K562 (cell line): Measurements from ENCODE around the gene PDE6C. TPM values are rescaled to one million over a fixed set of nuclear protein-coding genes. Genes with fewer than 3 reads are reported as not detected.

Experiments
- ATAC-seq: fragments of 200-7000 bp; cut with Tn5 transposase; 3 replicates; pipeline ENCODE4 v1.9.1; 2020; ENCODE audit warnings: moderate library complexity
- BruUV-seq: library from RNA; stranded (reverse); fragments of 400-500 nt; replicated peaks from 2 replicates; lab custom pipeline; 2021; lab: Mats Ljungman, UMichigan
- CTCF ChIA-PET: fragments of 300-600 bp; formaldehyde crosslinking; extraction: SDS; loops from one replicate; lab custom pipeline; 2021; ENCODE audit warnings: low intra/inter-chr PET ratio; lab: Yijun Ruan, JAX
- POLR2A ChIA-PET: fragments of 300-600, 350-650 bp; sonication (Branson Sonifier 250); formaldehyde crosslinking; extraction: SDS; loops from one replicate; lab custom pipeline; 2021; ENCODE audit warnings: antibody characterized with exemption, inconsistent platforms; lab: Yijun Ruan, JAX
- DNase-seq, 4 experiments: peaks; one replicate each; pipeline versions ENCODE4 v3.0.0 to v3.0.0-alpha.2; 2011 to 2018; ENCODE audit warnings: low spot score in 3 of 4, mixed read lengths in 3 of 4; ENCODE audit errors: extremely low read depth in 1 of 4
- FAIRE-seq: peaks from 2 replicates; lab custom pipeline; 2011; peaks lifted over from hg19 to GRCh38; lab: Jason Lieb, UNC
- H2AFZ ChIP-seq: 2 replicates; pipeline ENCODE4 v1.6.0; 2011; ENCODE audit warnings: low read depth, low read length, control low read depth, inconsistent platforms
- H3K27ac ChIP-seq: fragments of 200-600 bp; 3 replicates; pipeline ENCODE4 v1.8.0; 2011; ENCODE audit warnings: low read depth, mild to moderate bottlenecking, control low read depth, inconsistent platforms, low read length, moderate library complexity, mixed read lengths; ENCODE audit errors: extremely low read depth
- H3K27me3 ChIP-seq, 2 experiments: fragments of 300-600 bp in 1 of 2; 2 replicates in 1 of 2; 3 replicates in 1 of 2; pipeline versions ENCODE4 v1.6.0 to v1.8.0; 2011; ENCODE audit warnings: inconsistent platforms in 2 of 2, low read length in 2 of 2, mild to moderate bottlenecking in 1 of 2, mixed read lengths in 1 of 2, moderate library complexity in 1 of 2; ENCODE audit not compliant: control insufficient read depth in 2 of 2, insufficient read depth in 2 of 2
- H3K36me3 ChIP-seq: fragments of 300-600 bp; 3 replicates; pipeline ENCODE4 v1.8.0; 2011; ENCODE audit warnings: mild to moderate bottlenecking, low read length, inconsistent platforms; ENCODE audit not compliant: control insufficient read depth, insufficient read depth
- H3K4me1 ChIP-seq, 2 experiments: fragments of 200-600 bp in 1 of 2; replicated peaks in 1 of 2; 2 replicates in 1 of 2; 3 replicates in 1 of 2; pipeline versions ENCODE4 v1.5.1 to v1.8.0; 2011; ENCODE audit warnings: inconsistent platforms in 2 of 2, low read length in 2 of 2, mild to moderate bottlenecking in 1 of 2, mixed read lengths in 1 of 2, moderate library complexity in 1 of 2; ENCODE audit not compliant: control insufficient read depth in 2 of 2, insufficient read depth in 2 of 2
- H3K4me2 ChIP-seq: 2 replicates; pipeline ENCODE4 v1.6.1; 2011; ENCODE audit warnings: low read length, control low read depth, inconsistent platforms, mixed read lengths; ENCODE audit not compliant: insufficient read depth
- H3K4me3 ChIP-seq: fragments of 200-600 bp; sonication (generic), shearing (Covaris generic); 2 replicates; pipeline ENCODE4 v1.5.1; 2016; ENCODE audit warnings: control low read depth, inconsistent platforms
- H3K79me2 ChIP-seq: fragments of 200-600 bp; 3 replicates; pipeline ENCODE4 v1.8.0; 2011; ENCODE audit warnings: low read length, inconsistent platforms; ENCODE audit not compliant: control insufficient read depth, insufficient read depth
- H3K9ac ChIP-seq, 2 experiments: 2 replicates each; pipeline versions ENCODE4 v1.6.0 to v1.6.1; 2011; ENCODE audit warnings: low read depth in 2 of 2, low read length in 2 of 2, control low read depth in 1 of 2, inconsistent platforms in 1 of 2, mild to moderate bottlenecking in 1 of 2, mixed read lengths in 1 of 2; ENCODE audit not compliant: insufficient read depth in 1 of 2
- H3K9me1 ChIP-seq: one replicate; pipeline ENCODE4 v1.6.0; 2011; ENCODE audit warnings: inconsistent platforms, mild to moderate bottlenecking, low read length, moderate library complexity; ENCODE audit not compliant: control insufficient read depth, insufficient read depth
- H3K9me3 ChIP-seq: replicated peaks from 2 replicates; pipeline ENCODE4 v1.5.1; 2011; ENCODE audit warnings: low read depth, low read length, inconsistent platforms; ENCODE audit not compliant: control insufficient read depth, insufficient read depth
- H4K20me1 ChIP-seq: replicated peaks from 2 replicates; pipeline ENCODE4 v1.6.1; 2011; ENCODE audit warnings: low read length, inconsistent platforms, mixed read lengths; ENCODE audit not compliant: control insufficient read depth, insufficient read depth
- ATF6 ChIP-seq: sonication (generic); formaldehyde crosslinking; IDR thresholded peaks from 2 replicates; pipeline ENCODE4 v1.4.0; 2020; ENCODE audit warnings: mild to moderate bottlenecking, missing genetic modification reagents
- NCOR1 ChIP-seq: fragments of 450-650 bp; IDR thresholded peaks from 2 replicates; pipeline ENCODE4 v1.6.1; 2016; ENCODE audit warnings: mild to moderate bottlenecking, moderate library complexity
- PHF21A ChIP-seq: fragments of 450-650 bp; IDR thresholded peaks from 2 replicates; pipeline ENCODE4 v1.6.1; 2017; ENCODE audit warnings: low read depth, borderline replicate concordance
- POLR2G ChIP-seq: fragments of 200-400 bp; formaldehyde crosslinking; IDR thresholded peaks from 2 replicates; pipeline ENCODE4 v1.6.1; 2017; ENCODE audit warnings: low read depth, mild to moderate bottlenecking, antibody characterized with exemption, low read length, moderate library complexity
- PRDM10 ChIP-seq: fragments of 450-650 bp; IDR thresholded peaks from 2 replicates; pipeline ENCODE4 v1.6.1; 2018; ENCODE audit not compliant: partially characterized antibody
- SAFB ChIP-seq: fragments of 200-400 bp; formaldehyde crosslinking; IDR thresholded peaks from 2 replicates; pipeline ENCODE4 v1.6.1; 2017; ENCODE audit warnings: low read depth, low read length, borderline replicate concordance
- ZBTB34 ChIP-seq: fragments of 250-450 bp; sonication (Bioruptor Pico); IDR thresholded peaks from 2 replicates; pipeline ENCODE4 v1.8.0; 2021; ENCODE audit warnings: mild to moderate bottlenecking, moderate library complexity
- WGBS: fragments of 100-300 bp; shearing (Covaris generic); methylation state at CpG from one replicate; pipeline ENCODE4 v1.1.6; 2016; ENCODE audit warnings: low coverage, mixed read lengths; ENCODE audit not compliant: insufficient coverage; ENCODE audit errors: missing lambda C conversion rate; 5-methylcytosine and 5-hydroxymethylcytosine counted together
- in situ Hi-C: fragments of 300-500 bp; cut with MboI; formaldehyde crosslinking; loops from 4 replicates; pipeline ENCODE4 v1.15.0; 2018; ENCODE audit warnings: inconsistent platforms, mixed read lengths
- intact Hi-C: fragments of 100-400 bp; cut with micrococcal nuclease; formaldehyde crosslinking; loops from 2 replicates; pipeline ENCODE4 v1.14.2; 2022
- polyA plus RNA-seq, 8 experiments: library from polyadenylated mRNA; depleted of rRNA in 4 of 8; stranded (reverse) in 5 of 8; unstranded in 3 of 8; fragments of >200 nt; fragmentation: Nextera tagmentation in 2 of 8; fragmentation: Illumina TruSeq in 1 of 8; extraction: Ambion mirVana in 2 of 8; extraction: Trizol in 1 of 8; gene quantifications; 2 replicates each; pipeline versions ENCODE4 v1.2.1 to v1.2.3, GENCODE V29; 2011 to 2014; ENCODE audit warnings: inconsistent platforms in 1 of 8, missing spikeins in 1 of 8
- total RNA-seq, 7 experiments: library from RNA; depleted of rRNA in 6 of 7; stranded (reverse); fragments of >200 nt in 6 of 7; fragmentation: Illumina TruSeq in 2 of 7; extraction: Trizol in 2 of 7; gene quantifications; 2 replicates each; pipeline versions ENCODE4 v1.2.1 to v1.2.3, GENCODE V29; 2011 to 2021; ENCODE audit warnings: low replicate concordance in 1 of 7

Gene PDE6C
- total and polyA plus RNA-seq, 9 of the 15 experiments (the other 6 are each of a cell fraction or from before 2014, with no cell fraction given), result not detected

GRCh38 chr10:93697207-93697606 is 84.9 kb downstream of the PDE6C start:
- WGBS, result 96% methylated on average over 2 of the region's 2 CpGs
- Histone ChIP-seq H3K27me3 (no peaks in the 10 kb centered on the region), H3K9ac (no peak overlapping the region), H3K4me2 (no peak overlapping the region), H3K36me3 (peaks cover 20% of the 10 kb centered on the region; the same call in 1 of the 3 replicates), H3K4me3 (no peak overlapping the region), H2AFZ (no peak overlapping the region), H3K9me3 (no peaks in the 10 kb centered on the region), H3K4me1 (no peaks in the 10 kb centered on the region; a peak in 1 of 5 replicates), H3K27ac (no peak overlapping the region), H3K9me1 (no peaks in the 10 kb centered on the region), H3K79me2 (peaks cover 5% of the 10 kb centered on the region; the same call in 2 of the 3 replicates), H4K20me1 (no peaks in the 10 kb centered on the region)
- no peak for DNase-seq
- intact Hi-C loops, result no loop called here
- CTCF ChIA-PET, result no interaction called here
- in situ Hi-C loops, result no loop called here
- TF ChIP-seq PRDM10, result no peak
- no peak for TF ChIP-seq ATF6 (CRISPR knock-in tag)
- no peak for TF ChIP-seq POLR2G
- no peak for TF ChIP-seq ZBTB34 (CRISPR knock-in tag)
- no peak for TF ChIP-seq PHF21A
- TF ChIP-seq SAFB, result no peak
- TF ChIP-seq NCOR1, result no peak
- no peak for ATAC-seq
- POLR2A ChIA-PET, result no interaction called here
- no peak for FAIRE-seq
- BruUV-seq, result no TSS peak
